GM23338 (cell line): ENCODE measurements around the gene ANKLE2. TPM values are rescaled to one million over a fixed set of nuclear protein-coding genes. Genes with fewer than 3 reads are reported as not detected.

Source experiments
- ATAC-seq: fragments of 200-7000 bp; cut with Tn5 transposase; 3 replicates; pipeline ENCODE4 v1.9.1; 2020
- DNase-seq: peaks from one replicate; pipeline ENCODE4 v3.0.0-alpha.2; 2015; ENCODE audit warnings: low spot score
- H2AFZ ChIP-seq: fragments of 200-600 bp; sonication (generic); 2 replicates; pipeline ENCODE4 v1.8.0; 2016; ENCODE audit warnings: antibody characterized with exemption, mild to moderate bottlenecking, moderate library complexity
- H3F3A ChIP-seq: fragments of 200-600 bp; sonication (generic); replicated peaks from 2 replicates; pipeline ENCODE4 v1.8.0; 2017; ENCODE audit warnings: antibody characterized with exemption, mixed run types, low read depth
- H3K27ac ChIP-seq: fragments of 200-600 bp; sonication (generic); 2 replicates; pipeline ENCODE4 v1.6.1; 2016; ENCODE audit warnings: low read depth
- H3K27me3 ChIP-seq: fragments of 200-600 bp; sonication (generic); 2 replicates; pipeline ENCODE4 v1.8.0; 2016; ENCODE audit warnings: mild to moderate bottlenecking, mixed run types, moderate library complexity; ENCODE audit not compliant: insufficient read depth
- H3K36me3 ChIP-seq: fragments of 200-600 bp; sonication (generic); 2 replicates; pipeline ENCODE4 v1.8.0; 2016; ENCODE audit warnings: mild to moderate bottlenecking; ENCODE audit not compliant: insufficient read depth
- H3K4me1 ChIP-seq: fragments of 200-600 bp; sonication (generic); 2 replicates; pipeline ENCODE4 v1.8.0; 2016; ENCODE audit warnings: mild to moderate bottlenecking, moderate library complexity; ENCODE audit not compliant: insufficient read depth
- H3K4me2 ChIP-seq: fragments of 200-600 bp; sonication (generic); 2 replicates; pipeline ENCODE4 v1.7.1; 2017; ENCODE audit warnings: mixed run types
- H3K4me3 ChIP-seq: fragments of 200-600 bp; sonication (generic); 2 replicates; pipeline ENCODE4 v1.6.1; 2016; ENCODE audit warnings: mixed run types
- H3K79me2 ChIP-seq: fragments of 200-600 bp; sonication (generic); replicated peaks from 2 replicates; pipeline ENCODE4 v1.8.0; 2017; ENCODE audit warnings: mild to moderate bottlenecking; ENCODE audit not compliant: insufficient read depth
- H3K9me2 ChIP-seq: fragments of 200-600 bp; sonication (generic); 2 replicates; pipeline ENCODE4 v1.8.0; 2017; ENCODE audit not compliant: insufficient read depth
- H4K20me1 ChIP-seq: fragments of 200-600 bp; sonication (generic); replicated peaks from 2 replicates; pipeline ENCODE4 v1.8.0; 2017; ENCODE audit warnings: mild to moderate bottlenecking; ENCODE audit not compliant: insufficient read depth
- H3K27ac Mint-ChIP-seq: 2 replicates; pipeline ENCODE4 v1.8.0; 2020; ENCODE audit warnings: inconsistent platforms, mild to moderate bottlenecking, moderate library complexity, mixed read lengths
- H3K27me3 Mint-ChIP-seq: 3 replicates; pipeline ENCODE4 v1.8.0; 2022; ENCODE audit warnings: low read depth, mild to moderate bottlenecking, moderate library complexity, mixed read lengths, inconsistent platforms; ENCODE audit not compliant: insufficient read depth, poor library complexity
- H3K36me3 Mint-ChIP-seq: 3 replicates; pipeline ENCODE4 v1.8.0; 2021; ENCODE audit warnings: low read depth, mild to moderate bottlenecking, inconsistent platforms, moderate library complexity, mixed read lengths
- H3K4me1 Mint-ChIP-seq: 3 replicates; pipeline ENCODE4 v1.8.0; 2020; ENCODE audit warnings: mild to moderate bottlenecking, inconsistent platforms, mixed read lengths
- H3K4me3 Mint-ChIP-seq: 3 replicates; pipeline ENCODE4 v1.8.0; 2021; ENCODE audit warnings: moderate library complexity, mild to moderate bottlenecking, inconsistent platforms, mixed read lengths
- H3K9me3 Mint-ChIP-seq: 3 replicates; pipeline ENCODE4 v1.8.0; 2020; ENCODE audit warnings: moderate library complexity, mild to moderate bottlenecking, inconsistent platforms, mixed read lengths
- CTCF ChIP-seq, 2 experiments: fragments of 200-600 bp in 1 of 2; sonication (generic) in 1 of 2; conservative IDR thresholded peaks; 2 replicates each; pipeline versions ENCODE4 v1.5.1 to v1.6.1; 2016 to 2017; ENCODE audit warnings: antibody characterized with exemption in 2 of 2, low read depth in 2 of 2, mild to moderate bottlenecking in 2 of 2, moderate library complexity in 1 of 2
- ETS1 ChIP-seq: IDR thresholded peaks from 2 replicates; pipeline ENCODE4 v1.6.1; 2016; ENCODE audit warnings: antibody characterized with exemption
- EZH2phosphoT487 ChIP-seq: fragments of 200-600 bp; sonication (generic); IDR thresholded peaks from one replicate; pipeline ENCODE4 v1.8.1; 2018; ENCODE audit warnings: antibody characterized with exemption; ENCODE audit not compliant: unreplicated experiment
- REST ChIP-seq: IDR thresholded peaks from one replicate; pipeline ENCODE4 v1.6.1; 2018; ENCODE audit warnings: antibody characterized with exemption; ENCODE audit not compliant: unreplicated experiment
- STAT1 ChIP-seq: IDR thresholded peaks from one replicate; pipeline ENCODE4 v1.6.1; 2016; ENCODE audit warnings: antibody characterized with exemption; ENCODE audit not compliant: unreplicated experiment
- polyA plus RNA-seq: library from polyadenylated mRNA; unstranded; fragments of >200 nt; fragmentation: Nextera tagmentation; extraction: Ambion mirVana; gene quantifications from 2 replicates; pipeline ENCODE4 v1.2.1, GENCODE V29; 2016
- total RNA-seq: library from RNA; depleted of rRNA; stranded (reverse); fragments of >200 nt; shearing (Covaris generic); gene quantifications from 2 replicates; pipeline ENCODE4 v1.2.3, GENCODE V29; 2014

ANKLE2 gene
- total and polyA plus RNA-seq, 2 experiments from 2014 or later, result 27.2 to 63.7 TPM

- peaks cover 69% of the 10 kb centered on the region for H3K36me3 Mint-ChIP-seq
- ATAC-seq, result no peak
- DNase-seq, result no peak
Measured at GRCh38 chr12:132803125-132803524, 41.5 kb upstream of the ANKLE2 start.

GRCh38 chr12:132801741-132802140 lies 40.1 kb upstream of the ANKLE2 start:
- H2AFZ ChIP-seq, result no peak overlapping the region
- H3K4me2 ChIP-seq, result no peak overlapping the region
- H3K36me3 Mint-ChIP-seq, result peaks cover 69% of the 10 kb centered on the region
- no peak overlapping the region for H3K4me3 Mint-ChIP-seq
- no peaks in the 10 kb centered on the region for H3K27me3 ChIP-seq
- no peaks in the 10 kb centered on the region for H3K4me1 ChIP-seq
- peaks cover 8% of the 10 kb centered on the region; the same call in 1 of the 2 replicates for H3K79me2 ChIP-seq
- H3K4me3 ChIP-seq, result no peak overlapping the region
- H3K4me1 Mint-ChIP-seq, result no peaks in the 10 kb centered on the region
- peaks cover 6% of the 10 kb centered on the region for H3K27me3 Mint-ChIP-seq
- no peaks in the 10 kb centered on the region for H3F3A ChIP-seq
- H3K27ac Mint-ChIP-seq, result no peak overlapping the region
- peaks cover 4% of the 10 kb centered on the region for H4K20me1 ChIP-seq
- peaks cover 14% of the 10 kb centered on the region; the same call in 1 of the 2 replicates for H3K36me3 ChIP-seq
- ATAC-seq (no peak), DNase-seq (no peak)
- no peaks in the 10 kb centered on the region for H3K9me3 Mint-ChIP-seq
- H3K27ac ChIP-seq, result no peak overlapping the region
- no peaks in the 10 kb centered on the region for H3K9me2 ChIP-seq
- TF ChIP-seq CTCF (conservative IDR thresholded peaks at IDR 0.05; ENCODE audit: low read depth in 2 of 2) (no peak), REST (no peak)

More at GRCh38 chr12:132803125-132803524, 41.5 kb upstream of the ANKLE2 start:
- no peak overlapping the region for H3K4me3 ChIP-seq
- no peak overlapping the region for H3K27ac Mint-ChIP-seq
- no peak overlapping the region for H3K4me2 ChIP-seq
- no peak overlapping the region for H3K27ac ChIP-seq
- no peaks in the 10 kb centered on the region for H3K9me2 ChIP-seq
- peaks cover 6% of the 10 kb centered on the region for H3K27me3 Mint-ChIP-seq
- H3F3A ChIP-seq, result peaks cover 5% of the 10 kb centered on the region; the same call in 1 of the 2 replicates
- no peaks in the 10 kb centered on the region for H3K4me1 Mint-ChIP-seq
- no peaks in the 10 kb centered on the region for H3K9me3 Mint-ChIP-seq
- H3K36me3 ChIP-seq, result peaks cover 14% of the 10 kb centered on the region; the same call in 1 of the 2 replicates
- no peak for TF ChIP-seq EZH2phosphoT487
- TF ChIP-seq CTCF (conservative IDR thresholded peaks at IDR 0.05; ENCODE audit: low read depth in 2 of 2), result no peak
- no peak for TF ChIP-seq ETS1
- no peak for TF ChIP-seq STAT1
- no peaks in the 10 kb centered on the region for H3K4me1 ChIP-seq
- no peak overlapping the region for H2AFZ ChIP-seq
- peaks cover 8% of the 10 kb centered on the region for H4K20me1 ChIP-seq
- no peaks in the 10 kb centered on the region for H3K27me3 ChIP-seq
- H3K4me3 Mint-ChIP-seq, result no peak overlapping the region
- peaks cover 8% of the 10 kb centered on the region; the same call in 1 of the 2 replicates for H3K79me2 ChIP-seq
